Measurements from ENCODE around the gene PPOX. TPM values are rescaled to one million over a fixed set of nuclear protein-coding genes. Genes with fewer than 3 reads are reported as not detected.
A peak's percentile ranks its signal among the peaks of the same experiment; 100 is the strongest.

The PPOX gene
- total RNA-seq, 4 donors from 2014 or later = 11.3 to 40.5 (median 21.6) TPM

- Histone ChIP-seq H3K4me1 (peaks cover 23 to 31% of the 10 kb centered on the region in 2 donors), H3K27me3 (no peaks in the 10 kb centered on the region), H3K36me3 (no peaks in the 10 kb centered on the region), H3K27ac (peak overlapping the region; percentile 98 to 99), H3K4me3 (no peak overlapping the region), H3K9me3 (no peaks in the 10 kb centered on the region)
- DNase-seq = peak in 1 of 2 donors; percentile 45
- intact Hi-C loops (cut with DNase I; ENCODE audit: low total_unique reads) = no loop called here
- TF ChIP-seq CTCF (IDR thresholded peaks at IDR 0.05) = no peak
- TF ChIP-seq POLR2A (IDR thresholded peaks at IDR 0.05) = no peak
These were observed 34.3 kb downstream of the PPOX start for GRCh38 chr1:161200421-161200991.

GRCh38 chr1:161200992-161201835, 35.0 kb downstream of the PPOX start:
- peak overlapping the region; percentile 98 to 99 for H3K27ac ChIP-seq
- peak overlapping the region; percentile 90 to 94 for H3K4me3 ChIP-seq
- DNase-seq = peak; percentile 76 to 84
- H3K36me3 ChIP-seq = no peaks in the 10 kb centered on the region
- H3K9me3 ChIP-seq = no peaks in the 10 kb centered on the region
- TF ChIP-seq CTCF (IDR thresholded peaks at IDR 0.05) (peak in 1 of 4 experiments; percentile 4), POLR2A (IDR thresholded peaks at IDR 0.05) (peak in 1 of 2 donors; percentile 8)
- intact Hi-C loops (cut with DNase I; ENCODE audit: low total_unique reads) = no loop called here
- H3K4me1 ChIP-seq = peaks cover 23 to 36% of the 10 kb centered on the region in 2 donors
- H3K27me3 ChIP-seq = no peaks in the 10 kb centered on the region

- H3K4me1 ChIP-seq = peaks cover 27 to 35% of the 10 kb centered on the region in 2 donors
- no peak for TF ChIP-seq CTCF (IDR thresholded peaks at IDR 0.05)
- TF ChIP-seq POLR2A (IDR thresholded peaks at IDR 0.05) = peak; percentile 52 to 76
- intact Hi-C loops (cut with DNase I; ENCODE audit: low total_unique reads) = no loop called here
- H3K27me3 ChIP-seq = no peaks in the 10 kb centered on the region
- H3K9me3 ChIP-seq = no peaks in the 10 kb centered on the region
- peak within 1 kb of the TSS; percentile 90 to 94 for H3K4me3 ChIP-seq
- no peaks in the 10 kb centered on the region for H3K36me3 ChIP-seq
- peak within 1 kb of the TSS; percentile 98 to 99 for H3K27ac ChIP-seq
- DNase-seq = peak; percentile 98 to 100
These were observed 35.8 kb downstream of the PPOX start, which contains the start of gene NDUFS2 for GRCh38 chr1:161201836-161202712. Gene NDUFS2, plus strand, starts transcription at chr1:161202367. Its CDS starts 19 bp downstream, at chr1:161202386.

GRCh38 chr1:161206411-161207140, 40.4 kb downstream of the PPOX start:
- H3K9me3 ChIP-seq = no peaks in the 10 kb centered on the region
- no peaks in the 10 kb centered on the region for H3K36me3 ChIP-seq
- peaks cover 9 to 12% of the 10 kb centered on the region in 2 donors for H3K4me1 ChIP-seq
- intact Hi-C loops (cut with DNase I; ENCODE audit: low total_unique reads) = no loop called here
- no peaks in the 10 kb centered on the region for H3K27me3 ChIP-seq
- peak in 1 of 2 donors; percentile 44 for DNase-seq
- H3K4me3 ChIP-seq = no peak overlapping the region
- TF ChIP-seq CTCF (IDR thresholded peaks at IDR 0.05) (no peak), POLR2A (IDR thresholded peaks at IDR 0.05) (no peak)
- H3K27ac ChIP-seq = peak overlapping the region; percentile 77 to 99
